Endometrial microvascular endothelial cells (primary cell): ENCODE measurements around the gene GMDS. TPM values are rescaled to one million over a fixed set of nuclear protein-coding genes. Genes with fewer than 3 reads are reported as not detected.

ENCODE experiments used
- in situ Hi-C: cut with HindIII; loops from 2 replicates; pipeline ENCODE4 v1.10.0; 2017; ENCODE audit warnings: low sequenced_read_pairs, low pct_unique_long_range_greater_than_20kb; ENCODE audit errors: inconsistent ontology term
- total RNA-seq: library from RNA; depleted of rRNA; stranded (reverse); fragments of >200 nt; gene quantifications from one replicate; pipeline ENCODE4 v1.2.3, GENCODE V29; 2015; ENCODE audit errors: inconsistent ontology term

Gene GMDS
- total RNA-seq, 1 donor from 2014 or later: 7.4 TPM

DNA sequence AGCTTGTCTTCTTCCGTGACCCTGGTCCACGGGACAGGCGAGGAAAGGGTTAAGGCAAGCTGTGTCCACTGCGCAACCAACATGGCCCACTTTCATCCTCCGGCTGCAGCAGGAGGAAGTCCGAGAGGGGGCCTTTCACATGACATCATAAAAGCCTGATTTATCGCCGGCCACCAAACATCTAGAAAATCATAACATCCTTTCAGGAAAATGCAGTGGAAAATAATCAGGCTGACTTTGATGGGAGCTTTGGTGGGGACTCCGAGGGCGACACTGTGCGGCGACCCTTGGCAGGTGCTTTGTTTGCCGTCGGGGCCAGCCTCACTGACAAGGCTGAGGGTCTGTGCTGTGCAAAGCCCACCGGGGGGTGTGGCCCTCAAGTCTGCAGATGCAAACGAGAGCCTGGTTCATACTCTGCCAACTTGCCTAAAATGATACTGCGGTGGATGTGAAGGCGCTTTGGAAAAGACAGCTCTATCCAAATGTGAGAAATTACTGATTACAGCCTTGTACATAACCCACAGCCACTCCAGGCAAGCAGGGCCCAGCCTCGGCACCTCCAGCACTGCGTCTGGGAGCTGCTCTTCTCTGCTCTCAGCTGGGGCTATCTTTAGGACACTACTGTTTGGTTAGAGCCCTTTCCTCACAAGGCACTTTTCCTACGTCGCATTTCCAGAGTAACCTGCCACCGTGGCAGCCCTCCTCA, 609.9 kb downstream of the GMDS start:
- in situ Hi-C loops: loop anchor here (25.0 kb wide), 1 partner anchor 152 kb away; no protein-coding TSS in a partner anchor

- in situ Hi-C loops: loop anchor here (25.0 kb wide), 1 partner anchor 153 kb away; no protein-coding TSS in a partner anchor
Observed at GRCh38 chr6:1634081-1634480, 611.3 kb downstream of the GMDS start.

- in situ Hi-C loops: loop anchor here (25.0 kb wide), 1 partner anchor 154 kb away; no protein-coding TSS in a partner anchor
Observed at GRCh38 chr6:1633366-1634021, 611.9 kb downstream of the GMDS start.

- in situ Hi-C loops: loop anchor here (25.0 kb wide), 1 partner anchor 156 kb away; no protein-coding TSS in a partner anchor
Observed at GRCh38 chr6:1631251-1631650, 614.2 kb downstream of the GMDS start.

DNA sequence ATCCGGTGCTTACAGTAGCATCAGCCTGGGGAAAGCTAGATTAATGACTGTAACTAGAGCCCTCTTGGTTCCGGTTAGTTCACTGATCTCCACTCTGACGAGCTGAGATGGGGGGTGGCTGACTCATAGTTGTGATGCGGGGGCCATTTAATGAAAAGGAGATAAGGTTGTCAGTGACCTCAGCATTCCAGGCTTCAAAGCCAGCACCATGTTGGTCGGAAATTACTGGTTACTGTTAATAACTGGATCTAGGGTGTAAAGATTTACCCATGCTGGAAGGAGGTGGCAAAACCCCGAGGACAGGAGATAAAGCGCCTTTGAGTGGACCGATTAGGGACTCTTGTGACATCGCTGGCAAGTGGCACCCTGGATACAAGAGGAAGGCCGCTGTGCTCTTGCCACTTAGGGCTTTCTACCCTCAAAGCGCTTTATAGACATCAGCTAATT, 614.6 kb downstream of the GMDS start:
- in situ Hi-C loops: loop anchor here (25.0 kb wide), 1 partner anchor 157 kb away; no protein-coding TSS in a partner anchor

- in situ Hi-C loops: loop anchor here (25.0 kb wide), 1 partner anchor 157 kb away; no protein-coding TSS in a partner anchor
Observed at GRCh38 chr6:1630212-1630770, 615.1 kb downstream of the GMDS start.

DNA sequence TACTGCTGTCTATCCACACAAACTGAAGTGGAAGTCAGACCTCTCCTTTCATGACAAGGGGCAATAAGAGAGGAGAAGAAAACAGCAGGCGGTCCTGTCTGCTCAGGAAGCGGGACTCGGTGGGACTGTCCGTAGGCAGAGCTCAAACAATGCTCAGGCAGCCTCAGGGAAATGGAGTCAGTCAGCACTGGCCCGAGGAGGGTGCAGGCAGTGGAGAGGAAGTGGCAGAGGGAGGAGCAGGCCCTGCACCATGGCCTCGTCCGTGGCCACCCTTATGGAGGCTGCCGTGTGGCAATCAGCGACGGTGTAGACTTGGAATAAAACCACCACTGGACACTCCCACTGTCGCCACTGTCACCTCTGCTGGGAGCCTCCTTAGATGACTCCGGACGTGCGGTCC, 616.1 kb downstream of the GMDS start:
- in situ Hi-C loops: loop anchor here (5.0 to 25.0 kb wide), 2 partner anchors 158 to 273 kb away; no protein-coding TSS in a partner anchor

DNA sequence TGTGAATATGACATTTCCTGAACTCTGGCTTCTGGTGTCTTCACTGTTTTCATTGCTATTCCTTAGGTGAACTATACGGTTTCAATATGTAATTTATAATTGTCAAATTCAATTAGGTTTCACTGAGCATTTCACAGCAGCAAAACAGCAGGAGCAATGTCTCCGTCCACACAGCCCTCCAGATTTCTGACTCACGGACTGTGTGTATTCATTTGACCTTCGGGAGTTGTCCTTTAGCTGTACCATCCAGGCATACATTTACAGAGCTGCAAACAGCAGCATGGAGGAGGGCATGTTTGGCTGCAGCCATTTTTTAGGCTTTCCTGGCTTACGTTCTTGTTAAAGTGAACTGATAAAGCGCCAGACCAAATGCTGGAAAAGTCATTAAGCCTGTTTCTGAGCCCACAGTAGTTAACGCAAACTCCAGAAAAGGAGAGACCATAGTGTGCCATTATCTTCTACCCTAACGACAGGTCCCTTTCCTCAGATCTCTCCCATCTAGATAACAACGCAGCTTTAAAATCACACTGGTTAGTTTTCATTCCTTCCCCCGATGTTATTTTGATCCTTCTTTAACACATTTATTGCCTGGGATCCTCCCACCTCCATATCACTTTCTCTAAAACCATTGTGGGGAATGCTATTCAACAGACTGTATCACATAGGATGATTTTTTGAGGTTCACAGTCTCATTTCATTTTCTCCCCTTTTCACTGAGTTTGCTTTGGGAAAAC, 617.4 kb downstream of the GMDS start:
- in situ Hi-C loops: loop anchor here (5.0 to 25.0 kb wide), 2 partner anchors 159 to 274 kb away; no protein-coding TSS in a partner anchor

GRCh38 chr6:1626481-1626880, 618.9 kb downstream of the GMDS start:
- in situ Hi-C loops: loop anchor here (5.0 to 25.0 kb wide), 2 partner anchors 161 to 276 kb away; no protein-coding TSS in a partner anchor

- in situ Hi-C loops: loop anchor here (5.0 to 25.0 kb wide), 2 partner anchors 161 to 276 kb away; no protein-coding TSS in a partner anchor
Observed at GRCh38 chr6:1625794-1626435, 619.5 kb downstream of the GMDS start.

GRCh38 chr6:1624851-1625781, 620.3 kb downstream of the GMDS start:
- in situ Hi-C loops: loop anchor here (5.0 to 25.0 kb wide), 3 partner anchors 162 to 1012 kb away; no protein-coding TSS in a partner anchor

DNA sequence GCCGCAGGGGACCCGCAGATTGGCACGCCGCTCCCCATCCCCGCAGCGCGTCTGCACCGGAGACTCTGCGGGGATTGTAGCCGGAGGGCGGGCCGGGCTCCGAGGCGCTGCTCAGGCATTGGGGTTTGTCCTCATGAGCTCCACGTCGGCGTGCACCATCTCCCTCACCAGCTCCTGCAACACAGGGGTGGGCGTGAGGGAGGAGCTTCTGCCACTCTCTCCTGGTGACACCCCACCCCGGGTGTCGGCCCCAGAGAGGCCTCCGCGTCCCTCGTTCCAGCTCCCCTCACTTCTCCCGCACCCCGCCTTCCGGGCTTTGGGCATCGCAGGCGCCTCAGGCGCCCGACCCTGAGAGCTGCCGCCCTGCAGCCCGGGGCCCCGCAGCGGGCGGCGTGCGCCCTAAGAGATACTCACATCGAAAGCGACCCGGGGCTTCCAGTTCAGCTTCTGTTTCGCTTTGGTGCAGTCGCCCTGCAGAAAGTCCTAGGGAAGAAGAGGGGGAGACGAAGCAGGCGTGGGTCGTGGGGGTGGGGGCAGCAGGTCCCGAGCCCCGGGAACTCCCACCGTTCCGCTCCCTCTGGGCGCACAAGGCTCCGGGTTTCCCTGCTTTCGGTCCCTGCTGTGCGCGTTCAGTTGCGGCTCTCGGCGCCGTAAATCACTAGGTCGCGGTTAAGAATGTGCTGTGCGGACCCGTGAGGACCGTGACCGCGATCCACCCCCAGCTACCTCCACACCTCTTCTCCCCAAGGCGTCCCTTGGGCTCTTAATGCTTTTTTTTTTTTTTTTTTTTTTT, 621.2 kb downstream of the GMDS start:
- in situ Hi-C loops: loop anchor here (25.0 kb wide), 1 partner anchor 1013 kb away; no protein-coding TSS in a partner anchor

GRCh38 chr6:1623769-1624057, 621.7 kb downstream of the GMDS start:
- in situ Hi-C loops: loop anchor here (25.0 kb wide), 1 partner anchor 1014 kb away; no protein-coding TSS in a partner anchor

- in situ Hi-C loops: loop anchor here (25.0 kb wide), 1 partner anchor 1014 kb away; no protein-coding TSS in a partner anchor
Observed at GRCh38 chr6:1622851-1623768, 622.3 kb downstream of the GMDS start.

DNA sequence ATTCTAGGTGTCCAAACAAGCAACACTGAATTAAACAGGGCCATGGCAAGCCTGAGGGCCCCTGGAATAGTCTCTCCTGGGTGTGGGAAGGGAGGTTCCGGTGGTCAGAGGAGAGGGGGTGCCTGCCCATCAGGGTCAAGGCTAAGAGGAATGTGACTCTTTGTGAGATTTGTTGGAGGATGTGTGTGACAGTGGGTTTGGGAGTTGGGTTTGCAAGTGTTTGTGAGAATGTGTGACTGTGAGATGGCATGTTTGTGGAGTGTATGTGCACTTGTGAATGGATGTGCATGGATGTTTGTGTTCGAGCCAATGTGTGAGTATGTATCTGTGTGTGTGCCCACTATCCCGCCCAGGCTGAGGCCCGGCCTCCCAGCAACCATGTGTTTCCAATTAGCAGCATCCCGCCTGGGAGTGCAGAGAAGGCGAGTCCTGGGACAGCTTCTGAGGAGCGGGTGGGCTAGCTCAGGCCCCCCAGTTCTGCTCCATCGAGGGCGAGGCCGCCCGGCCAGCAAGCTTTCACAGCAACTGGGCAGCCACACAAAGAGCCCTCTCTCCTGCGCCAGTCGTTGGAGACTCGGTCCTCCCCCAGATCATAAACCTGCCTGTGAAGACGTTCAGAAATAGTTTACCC, 623.1 kb downstream of the GMDS start:
- in situ Hi-C loops: loop anchor here (25.0 kb wide), 1 partner anchor 1015 kb away; no protein-coding TSS in a partner anchor
